Activated CD8-positive, alpha-beta T cell treated with anti-CD3 and anti-CD28 coated beads, Interleukin-2, amount 10 ng/mL, durations not matched to agents 7 days and 5 days (primary cell): ENCODE data around the gene PPP1R16B. TPM values are rescaled to one million over a fixed set of nuclear protein-coding genes. Genes with fewer than 3 reads are reported as not detected.

Experiments
- ATAC-seq: fragments of 150-1000 bp; cut with Tn5 transposase; one replicate; pipeline ENCODE4 v1.10.0; 2021; ENCODE audit warnings: moderate library complexity
- CTCF ChIA-PET: fragments of 350-600 bp; sonication (Branson Sonifier 250); formaldehyde crosslinking; loops from one replicate; lab custom pipeline; 2021; ENCODE audit warnings: antibody characterized with exemption; lab: Charles Lee
- POLR2A ChIA-PET: fragments of 350-600 bp; sonication (Branson Sonifier 250); formaldehyde crosslinking; loops from one replicate; lab custom pipeline; 2021; ENCODE audit warnings: antibody characterized with exemption; lab: Charles Lee
- DNase-seq: peaks from one replicate; pipeline ENCODE4 v3.0.0-alpha.2; 2020
- H3K27ac Mint-ChIP-seq: one replicate; pipeline ENCODE4 v1.8.0; 2021; ENCODE audit warnings: mild to moderate bottlenecking, mixed read lengths
- H3K27me3 Mint-ChIP-seq: one replicate; pipeline ENCODE4 v1.8.0; 2021; ENCODE audit warnings: low read depth, mixed read lengths
- H3K36me3 Mint-ChIP-seq: one replicate; pipeline ENCODE4 v1.8.0; 2021; ENCODE audit warnings: low read depth, mixed read lengths
- H3K4me1 Mint-ChIP-seq: one replicate; pipeline ENCODE4 v1.8.0; 2021; ENCODE audit warnings: low read depth, mixed read lengths
- H3K4me3 Mint-ChIP-seq: one replicate; pipeline ENCODE4 v1.8.0; 2021; ENCODE audit warnings: mild to moderate bottlenecking, mixed read lengths
- H3K9me3 Mint-ChIP-seq: one replicate; pipeline ENCODE4 v1.8.0; 2022; ENCODE audit warnings: mixed read lengths; ENCODE audit not compliant: insufficient read depth
- total RNA-seq, 2 experiments: library from RNA; stranded (reverse); gene quantifications; one replicate each; pipeline ENCODE4 v1.2.3, GENCODE V29; 2021

The PPP1R16B gene
- total RNA-seq, 2 experiments from 2014 or later, result 63.4 to 65.1 TPM

DNA sequence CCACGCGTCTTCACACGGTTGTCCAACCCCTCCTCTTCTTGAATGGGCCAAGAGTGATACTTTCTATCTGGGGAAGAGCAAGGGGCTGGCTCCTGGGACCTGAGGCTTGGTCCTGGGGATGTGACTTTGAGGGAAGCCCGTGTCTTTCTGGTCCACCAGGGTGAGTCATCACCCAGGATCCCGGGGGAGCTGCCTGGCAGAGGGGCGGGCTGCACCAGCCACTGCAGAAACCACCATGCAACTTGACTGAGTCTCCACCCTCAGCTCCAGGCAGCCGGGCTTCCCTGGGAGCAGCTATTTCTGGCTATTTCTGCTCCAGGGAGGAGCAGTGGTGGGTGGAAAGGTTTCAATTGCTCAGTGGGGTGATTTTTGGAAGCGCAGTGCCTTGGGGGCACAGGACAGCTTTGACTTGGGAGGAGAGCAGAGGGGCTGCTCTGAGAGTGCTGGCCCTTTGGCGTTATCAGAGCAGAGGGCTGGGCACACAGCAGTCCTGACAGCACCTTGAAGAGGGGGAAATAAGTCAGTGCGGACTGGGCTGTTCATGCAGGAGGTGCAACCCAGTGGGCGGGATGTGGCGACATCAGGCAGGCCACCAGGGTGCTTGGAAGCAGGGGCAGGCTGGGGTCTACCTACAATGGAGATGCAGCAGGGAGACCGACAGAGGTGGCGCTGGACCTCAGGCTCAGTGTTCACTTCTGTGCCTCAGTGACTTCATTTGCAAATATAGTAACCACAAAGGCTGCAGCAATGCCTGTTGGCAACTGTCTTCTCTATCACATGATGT is 75.6 kb downstream of the PPP1R16B start:
- DNase-seq, result no peak
- no peaks in the 10 kb centered on the region for H3K27me3 Mint-ChIP-seq
- H3K4me3 Mint-ChIP-seq, result no peak overlapping the region
- H3K4me1 Mint-ChIP-seq, result peaks cover 72% of the 10 kb centered on the region
- ATAC-seq, result no peak
- peaks cover 45% of the 10 kb centered on the region for H3K36me3 Mint-ChIP-seq
- H3K9me3 Mint-ChIP-seq, result no peaks in the 10 kb centered on the region
- ChIA-PET CTCF (interaction anchor here (1.1 to 3.4 kb wide), 4 partner anchors 9 to 74 kb away, joined by 4 to 23 read pairs (median 9); no protein-coding TSS in a partner anchor), POLR2A (interaction anchor here (1.1 to 1.7 kb wide), 2 partner anchors 9 to 12 kb away, joined by 3 read pairs; no protein-coding TSS in a partner anchor)
- peak overlapping the region; percentile 60 for H3K27ac Mint-ChIP-seq

DNA sequence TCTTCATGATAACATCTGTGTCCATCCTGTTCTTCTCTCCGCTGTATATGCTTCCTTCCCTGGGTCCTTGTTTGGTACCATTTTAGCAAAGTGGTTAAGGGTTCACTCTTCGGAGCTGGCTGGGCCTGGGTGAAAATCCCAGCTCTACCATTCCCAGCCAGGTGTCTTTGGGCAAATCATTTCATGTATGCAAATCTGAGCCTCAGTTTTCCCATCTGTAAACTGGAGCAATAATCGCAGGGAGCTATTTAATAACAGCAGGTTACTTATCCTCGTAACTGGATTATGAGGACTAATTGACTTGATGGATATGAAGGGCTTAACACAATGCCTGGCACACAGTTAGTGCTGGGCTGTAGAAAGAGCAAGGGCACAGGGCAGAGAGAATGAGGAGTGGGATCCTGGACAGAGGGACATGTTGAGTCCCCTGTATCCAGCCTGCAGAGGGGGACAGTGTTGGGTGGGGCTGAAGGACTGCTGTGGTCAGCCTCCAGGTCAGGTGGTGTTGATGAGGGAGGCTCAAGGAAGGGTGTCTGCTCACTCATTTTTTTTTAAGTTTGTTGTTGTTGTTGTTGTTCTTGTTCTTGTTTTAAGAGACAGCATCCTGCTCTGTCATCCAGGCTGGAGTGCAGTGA is 76.4 kb downstream of the PPP1R16B start:
- Mint-ChIP-seq H3K27me3 (no peaks in the 10 kb centered on the region), H3K9me3 (no peaks in the 10 kb centered on the region), H3K4me3 (no peak overlapping the region), H3K4me1 (peaks cover 66% of the 10 kb centered on the region), H3K36me3 (peaks cover 47% of the 10 kb centered on the region), H3K27ac (peak overlapping the region; percentile 80)
- DNase-seq (no peak), ATAC-seq (no peak)
- POLR2A ChIA-PET, result interaction anchor here (1.1 to 1.7 kb wide), 2 partner anchors 8 to 11 kb away, joined by 3 read pairs; no protein-coding TSS in a partner anchor
- CTCF ChIA-PET, result interaction anchor here (0.9 to 3.4 kb wide), 5 partner anchors 10 to 75 kb away, joined by 3 to 23 read pairs (median 4); partner anchors contain the start of gene FAM83D

DNA sequence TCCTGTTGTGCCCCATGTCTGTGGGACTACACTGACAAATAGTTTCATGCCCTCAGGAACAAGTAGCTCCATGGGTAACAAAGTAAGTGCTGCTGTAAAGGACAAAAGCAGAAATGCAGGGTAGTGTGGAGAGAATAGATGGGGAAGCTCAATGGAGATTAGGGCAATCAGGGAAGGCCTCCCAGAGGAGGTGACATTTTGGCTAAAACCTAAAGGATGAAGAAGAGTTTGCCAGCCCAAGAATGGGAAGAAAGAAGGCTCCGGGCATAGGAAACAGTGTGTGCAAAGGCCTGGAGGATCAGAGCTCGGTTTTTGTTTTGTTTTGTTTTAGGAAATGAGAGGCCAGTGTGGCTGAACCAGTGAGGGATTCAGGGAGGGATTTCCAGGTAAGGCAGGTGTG is 77.1 kb downstream of the PPP1R16B start:
- H3K27ac Mint-ChIP-seq, result peak overlapping the region; percentile 80
- no peaks in the 10 kb centered on the region for H3K27me3 Mint-ChIP-seq
- H3K36me3 Mint-ChIP-seq, result peaks cover 49% of the 10 kb centered on the region
- H3K4me1 Mint-ChIP-seq, result peaks cover 65% of the 10 kb centered on the region
- DNase-seq (no peak), ATAC-seq (no peak)
- no peaks in the 10 kb centered on the region for H3K9me3 Mint-ChIP-seq
- ChIA-PET POLR2A (interaction anchor here (1.1 to 2.2 kb wide), 4 partner anchors 8 to 76 kb away, joined by 3 to 16 read pairs (median 4); partner anchors contain the start of gene PPP1R16B), CTCF (interaction anchor here (0.9 to 3.4 kb wide), 6 partner anchors 10 to 76 kb away, joined by 3 to 23 read pairs (median 6); partner anchors contain the start of gene FAM83D)
- peak overlapping the region; percentile 6 for H3K4me3 Mint-ChIP-seq

DNA sequence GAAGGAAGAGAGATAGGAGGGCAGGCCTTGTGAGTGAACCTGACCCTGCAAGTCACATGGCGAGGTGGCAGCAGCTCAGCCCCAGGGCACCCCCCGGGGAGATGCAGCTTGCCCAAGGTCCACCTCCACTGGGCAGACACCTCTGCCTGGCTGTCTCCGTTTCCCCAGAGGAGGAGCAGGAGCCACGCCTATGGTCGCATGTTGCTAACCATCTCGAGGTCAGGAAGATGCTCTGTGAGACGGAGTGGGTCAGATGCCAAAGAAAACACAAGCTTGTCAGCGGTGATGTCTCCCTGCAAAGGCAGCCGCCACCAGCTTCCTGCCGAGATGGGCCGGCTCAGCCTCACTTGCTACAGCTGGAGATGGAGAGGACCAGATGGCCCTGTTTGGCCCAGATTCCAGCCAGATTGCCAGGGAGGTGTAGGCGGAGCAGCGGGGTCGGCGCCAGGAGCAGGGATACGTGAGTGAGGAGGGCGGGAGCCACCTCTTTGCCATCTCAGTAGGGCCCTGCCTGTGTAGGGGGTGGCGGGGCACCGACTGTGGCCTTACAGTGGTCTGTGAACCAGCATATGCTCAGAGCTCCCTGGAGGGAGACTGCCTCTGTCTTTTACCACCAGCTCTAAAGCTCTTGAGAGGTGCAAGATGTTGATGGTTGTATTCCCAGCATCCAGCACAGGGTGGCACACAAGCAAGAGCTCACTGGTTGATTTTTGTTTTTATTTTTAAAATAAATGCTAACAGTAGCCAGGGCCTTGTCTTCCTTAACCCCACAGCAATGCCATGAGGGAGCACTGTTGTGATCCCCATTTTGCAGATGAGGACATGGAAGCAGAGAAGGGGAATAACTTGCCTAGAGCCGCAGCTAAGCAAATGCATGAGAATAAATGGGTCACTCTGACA is 77.8 kb downstream of the PPP1R16B start:
- Mint-ChIP-seq H3K4me3 (peak overlapping the region; percentile 6), H3K27ac (peak overlapping the region; percentile 80), H3K9me3 (no peaks in the 10 kb centered on the region), H3K27me3 (no peaks in the 10 kb centered on the region), H3K36me3 (peaks cover 46% of the 10 kb centered on the region), H3K4me1 (peaks cover 62% of the 10 kb centered on the region)
- CTCF ChIA-PET, result interaction anchor here (0.8 to 3.4 kb wide), 8 partner anchors 9 to 93 kb away, joined by 3 to 23 read pairs (median 4); partner anchors contain the start of gene FAM83D
- POLR2A ChIA-PET, result interaction anchor here (1.0 to 2.2 kb wide), 4 partner anchors 7 to 77 kb away, joined by 3 to 16 read pairs (median 4); partner anchors contain the start of gene PPP1R16B
- DNase-seq (no peak), ATAC-seq (peak; percentile 35)

DNA sequence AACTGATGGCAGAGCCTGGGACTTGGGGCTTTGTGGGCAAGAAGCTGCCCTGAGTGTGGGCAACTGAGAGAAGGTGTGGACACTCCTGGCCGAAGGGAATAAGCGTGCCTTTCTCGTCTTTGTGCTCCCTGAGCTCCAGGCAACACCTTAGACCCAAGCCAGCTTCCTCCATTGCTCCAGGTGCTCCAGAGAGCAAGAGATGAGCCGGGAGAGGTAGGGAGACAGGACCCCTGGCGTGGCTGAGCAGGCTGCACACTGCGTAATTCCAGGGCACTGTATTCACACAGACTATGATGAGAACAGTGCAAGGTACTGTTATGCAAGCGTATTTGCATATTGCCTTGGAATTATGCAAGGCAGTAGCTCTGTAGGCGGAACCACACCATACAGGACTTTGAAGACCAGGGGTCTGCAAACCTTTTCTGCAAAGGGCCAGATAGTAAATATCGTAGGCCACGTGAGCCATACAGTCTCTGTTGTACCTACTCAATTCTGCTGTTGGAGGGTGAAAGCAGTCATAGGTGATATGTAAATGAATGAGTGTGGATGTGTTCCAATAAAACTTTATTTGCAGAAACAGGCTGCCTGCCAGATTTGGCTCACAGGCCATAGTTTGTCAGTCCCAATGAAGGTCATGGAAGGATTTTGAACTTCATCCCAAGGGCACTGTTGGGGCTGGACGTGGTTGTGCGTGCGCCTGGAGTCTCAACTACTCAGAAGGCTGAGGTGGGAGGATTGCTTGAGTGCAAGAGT is 78.7 kb downstream of the PPP1R16B start:
- Mint-ChIP-seq H3K4me3 (no peak overlapping the region), H3K27ac (peak overlapping the region; percentile 54), H3K27me3 (no peaks in the 10 kb centered on the region), H3K36me3 (peaks cover 44% of the 10 kb centered on the region), H3K4me1 (peaks cover 57% of the 10 kb centered on the region), H3K9me3 (no peaks in the 10 kb centered on the region)
- ChIA-PET CTCF (interaction anchor here (0.6 to 3.4 kb wide), 7 partner anchors 8 to 94 kb away, joined by 3 to 23 read pairs (median 4); no protein-coding TSS in a partner anchor), POLR2A (interaction anchor here (1.0 to 2.2 kb wide), 3 partner anchors 10 to 78 kb away, joined by 3 to 16 read pairs (median 4); partner anchors contain the start of gene PPP1R16B)
- DNase-seq (no peak), ATAC-seq (no peak)

DNA sequence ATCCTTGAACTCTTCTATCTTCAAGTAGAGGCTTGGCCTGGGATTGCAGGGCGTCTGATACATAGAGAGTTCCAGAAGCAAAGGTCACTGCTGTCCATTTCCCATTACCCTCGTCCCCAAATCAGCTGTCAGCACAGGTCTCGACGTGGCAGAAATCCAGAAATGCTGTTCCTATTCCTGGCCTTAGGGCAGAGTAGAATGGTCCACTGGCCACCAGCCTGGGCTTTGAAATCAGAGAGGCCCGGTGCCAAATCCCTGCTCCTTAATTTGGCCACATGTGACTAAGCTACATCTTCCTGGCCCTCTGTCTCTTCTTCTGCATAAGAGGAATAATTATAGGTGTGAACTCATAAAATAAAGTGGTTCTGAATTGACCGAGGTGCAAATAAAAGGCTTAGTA is 79.9 kb downstream of the PPP1R16B start:
- no peak for ATAC-seq
- ChIA-PET POLR2A (no interaction called here), CTCF (no interaction called here)
- Mint-ChIP-seq H3K9me3 (no peaks in the 10 kb centered on the region), H3K27ac (no peak overlapping the region), H3K27me3 (no peaks in the 10 kb centered on the region), H3K4me3 (no peak overlapping the region), H3K4me1 (peaks cover 55% of the 10 kb centered on the region), H3K36me3 (peaks cover 42% of the 10 kb centered on the region)
- no peak for DNase-seq

DNA sequence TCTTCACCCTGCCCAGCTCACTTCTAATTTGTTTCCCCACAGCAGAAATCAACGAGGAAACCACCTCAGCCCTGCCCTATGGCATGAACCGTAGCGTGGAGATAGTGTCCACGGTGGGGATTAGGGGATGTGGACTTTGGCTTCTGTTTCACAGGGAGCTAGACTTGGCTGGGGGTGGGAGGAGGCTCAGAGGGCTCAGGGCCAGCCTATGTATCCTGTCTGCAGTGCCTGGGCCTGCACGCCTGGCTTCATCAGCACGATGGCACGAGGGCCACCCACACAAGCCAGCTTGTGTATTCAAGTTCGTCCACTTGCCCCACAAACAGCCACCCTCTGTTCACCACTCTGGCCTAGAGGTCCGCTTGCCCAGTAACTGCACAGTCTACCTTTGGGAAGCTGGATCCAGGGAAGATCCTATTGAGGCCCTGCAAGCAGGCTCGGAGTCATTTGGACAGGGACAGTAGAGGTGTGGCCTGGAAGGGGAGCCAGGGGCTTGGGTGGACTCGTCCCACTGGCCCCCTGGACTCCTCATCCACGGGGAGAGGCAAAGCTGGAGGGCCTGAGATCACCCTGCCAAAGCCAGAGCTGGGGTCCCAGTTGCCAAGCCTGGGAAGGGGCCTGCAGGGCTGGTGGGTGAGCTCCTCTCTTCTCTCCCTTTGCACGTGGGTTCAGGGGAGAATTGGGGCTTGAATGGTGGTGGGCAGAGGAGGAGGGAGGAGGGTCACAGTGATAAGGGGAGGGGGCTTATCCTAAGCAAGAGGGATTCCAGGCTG is 82.7 kb downstream of the PPP1R16B start:
- Mint-ChIP-seq H3K27me3 (no peaks in the 10 kb centered on the region), H3K9me3 (no peaks in the 10 kb centered on the region), H3K27ac (peak overlapping the region; percentile 69), H3K4me3 (no peak overlapping the region), H3K36me3 (peaks cover 30% of the 10 kb centered on the region), H3K4me1 (peaks cover 46% of the 10 kb centered on the region)
- ChIA-PET POLR2A (interaction anchor here (1.5 to 1.9 kb wide), 2 partner anchors 9 to 14 kb away, joined by 3 to 6 read pairs; no protein-coding TSS in a partner anchor), CTCF (interaction anchor here (1.3 to 3.1 kb wide), 3 partner anchors 11 to 83 kb away, joined by 4 to 9 read pairs (median 5); partner anchors contain the start of gene PPP1R16B)
- no peak for DNase-seq
- ATAC-seq, result no peak

DNA sequence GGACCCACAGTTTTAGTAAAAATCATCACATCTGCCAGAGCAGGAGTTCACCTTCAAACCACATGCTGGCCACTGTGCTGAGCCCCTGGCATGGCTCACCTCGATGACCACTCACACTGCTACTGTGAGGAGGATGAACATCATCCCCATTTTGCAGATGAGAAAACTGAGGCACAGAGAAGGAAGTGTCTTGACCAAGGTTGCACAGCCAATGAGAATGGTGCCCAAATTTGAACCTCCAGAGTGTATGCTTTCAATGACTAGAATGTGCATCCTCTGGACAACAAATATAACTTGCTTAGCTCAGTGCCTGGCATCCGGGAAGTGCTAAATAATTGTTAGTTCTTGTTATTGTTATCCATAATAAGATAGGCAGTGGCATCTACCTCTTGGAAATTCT is 83.6 kb downstream of the PPP1R16B start:
- DNase-seq (no peak), ATAC-seq (no peak)
- ChIA-PET POLR2A (interaction anchor here (1.5 to 2.2 kb wide), 3 partner anchors 10 to 14 kb away, joined by 3 to 13 read pairs (median 6); no protein-coding TSS in a partner anchor), CTCF (interaction anchor here (4.7 kb wide), 1 partner anchor 15 kb away, joined by 54 read pairs; no protein-coding TSS in a partner anchor)
- H3K9me3 Mint-ChIP-seq, result no peaks in the 10 kb centered on the region
- peaks cover 46% of the 10 kb centered on the region for H3K4me1 Mint-ChIP-seq
- peaks cover 27% of the 10 kb centered on the region for H3K36me3 Mint-ChIP-seq
- peak overlapping the region; percentile 63 for H3K27ac Mint-ChIP-seq
- H3K4me3 Mint-ChIP-seq, result no peak overlapping the region
- no peaks in the 10 kb centered on the region for H3K27me3 Mint-ChIP-seq

DNA sequence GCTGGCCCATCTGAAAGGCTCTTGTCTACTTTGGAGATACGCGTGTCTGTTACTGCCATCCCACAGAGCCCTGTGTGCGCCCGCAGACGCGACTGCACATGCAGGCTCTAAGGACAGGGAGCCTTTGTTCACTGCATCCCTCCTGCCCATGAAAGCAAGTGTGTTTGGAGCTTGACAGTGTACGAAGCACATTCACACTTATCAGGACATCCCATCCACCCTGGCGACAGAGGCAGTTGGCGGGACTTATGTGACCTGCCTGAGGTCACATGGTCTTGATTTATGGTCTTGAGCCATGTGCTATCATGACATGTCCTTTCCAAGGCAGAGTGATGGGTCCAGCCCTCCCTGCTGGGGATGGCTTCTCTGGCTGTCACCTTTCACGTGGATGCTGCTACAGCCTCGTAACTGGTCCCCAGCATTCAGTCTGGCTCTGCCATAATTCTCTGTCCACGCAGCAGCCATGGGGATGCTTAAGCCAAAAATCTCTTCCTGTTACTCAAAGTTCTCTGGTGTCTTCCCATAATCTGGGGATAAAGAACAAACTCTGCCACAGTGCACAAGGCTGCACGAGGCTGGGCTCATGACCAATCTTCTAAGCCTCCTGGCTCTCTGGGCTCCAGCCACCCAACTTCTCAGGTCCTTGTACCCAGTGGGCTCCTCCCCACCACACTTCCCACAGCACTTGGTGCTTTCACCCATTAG is 84.4 kb downstream of the PPP1R16B start:
- CTCF ChIA-PET, result interaction anchor here (4.7 kb wide), 1 partner anchor 16 kb away, joined by 54 read pairs; no protein-coding TSS in a partner anchor
- no peak for DNase-seq
- no peaks in the 10 kb centered on the region for H3K27me3 Mint-ChIP-seq
- H3K4me3 Mint-ChIP-seq, result no peak overlapping the region
- peaks cover 27% of the 10 kb centered on the region for H3K36me3 Mint-ChIP-seq
- no peaks in the 10 kb centered on the region for H3K9me3 Mint-ChIP-seq
- POLR2A ChIA-PET, result interaction anchor here (1.1 to 2.2 kb wide), 2 partner anchors 8 to 14 kb away, joined by 3 to 13 read pairs; no protein-coding TSS in a partner anchor
- H3K4me1 Mint-ChIP-seq, result peaks cover 51% of the 10 kb centered on the region
- no peak for ATAC-seq
- H3K27ac Mint-ChIP-seq, result peak overlapping the region; percentile 23
